Retina (tissue), 1 donor: ENCODE data around the gene CUBN.
A peak's percentile ranks its signal among the peaks of the same experiment; 100 is the strongest.

Experiments used
- DNase-seq: peaks from one replicate; pipeline ENCODE4 v3.0.0-alpha.2; 2016

The CUBN gene

DNA sequence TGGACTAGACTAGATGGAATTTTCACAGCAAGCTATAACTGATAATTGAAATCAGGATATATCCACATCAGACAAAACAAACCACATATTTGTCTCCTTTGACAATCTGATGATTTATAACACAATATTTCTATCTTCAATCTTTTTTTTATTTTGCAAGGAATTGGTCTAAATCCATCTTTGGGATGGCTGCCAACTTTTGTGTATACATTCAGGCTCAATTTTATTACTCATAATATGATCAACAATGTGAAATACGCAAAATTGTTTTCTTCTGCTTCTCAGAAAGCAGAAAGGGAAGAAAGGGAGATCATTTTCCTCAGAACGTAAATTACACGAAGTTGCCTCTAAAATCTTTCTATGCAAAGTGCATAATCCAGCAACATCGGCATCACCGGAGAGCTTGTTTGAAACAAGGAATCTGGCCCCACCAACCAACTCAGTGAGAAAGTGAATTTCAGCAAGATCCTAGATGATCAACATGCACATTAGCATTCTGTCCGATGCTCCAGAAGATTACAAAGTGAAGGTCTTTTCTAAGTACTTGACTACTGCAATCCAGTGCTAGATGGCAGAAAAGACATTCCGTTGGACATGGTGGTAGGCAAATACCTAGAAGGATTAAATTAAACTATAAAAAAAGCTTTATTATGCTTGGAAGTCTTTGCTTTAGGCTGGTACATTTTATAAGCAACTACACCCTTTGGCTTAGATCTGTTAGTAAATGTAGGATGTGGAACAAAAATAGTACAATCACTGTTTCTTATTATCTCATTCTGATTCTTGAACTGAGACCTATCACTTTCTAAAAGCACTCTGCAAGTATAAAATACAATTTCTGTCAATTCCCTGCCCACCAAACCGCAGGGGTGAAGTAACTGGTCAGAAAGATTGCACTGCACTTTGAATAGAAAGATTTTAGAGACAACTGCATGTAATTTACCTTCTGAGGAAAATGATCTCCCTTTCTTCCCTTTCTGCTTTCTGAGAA lies 186.0 kb downstream of the CUBN start:
- no peak for DNase-seq

DNA sequence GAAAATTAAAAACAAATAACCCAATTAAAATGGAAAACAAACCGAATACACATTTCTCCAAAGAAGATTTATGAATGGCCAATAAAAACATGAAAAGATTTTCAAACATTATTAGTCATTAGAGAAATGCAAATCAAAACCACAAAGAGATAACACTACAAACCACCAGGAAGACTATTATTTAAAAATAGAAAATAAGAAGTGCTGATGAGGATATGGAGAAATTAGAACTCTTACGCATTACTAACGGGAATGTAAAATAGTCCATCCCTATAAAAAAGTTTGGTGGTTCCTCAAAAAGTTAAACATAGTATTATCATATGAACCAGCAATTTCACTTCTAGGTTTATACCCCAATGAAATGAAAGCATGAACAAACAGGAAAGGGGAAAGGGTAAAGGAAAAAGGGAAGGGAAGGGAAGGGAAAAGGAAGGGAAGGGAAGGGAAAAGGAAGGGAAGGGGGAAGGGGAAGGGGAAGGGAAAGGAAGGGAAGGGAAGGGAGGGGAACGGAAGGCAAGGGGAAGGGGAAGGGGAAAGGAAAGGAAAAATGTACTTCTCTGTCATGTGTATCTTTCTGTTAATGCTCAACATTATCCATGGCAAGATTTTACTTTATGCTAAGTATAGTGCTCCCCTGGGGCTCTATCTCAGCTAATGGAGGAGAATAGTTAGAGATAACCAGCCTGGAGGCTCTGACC lies 187.1 kb downstream of the CUBN start:
- DNase-seq = no peak

DNA sequence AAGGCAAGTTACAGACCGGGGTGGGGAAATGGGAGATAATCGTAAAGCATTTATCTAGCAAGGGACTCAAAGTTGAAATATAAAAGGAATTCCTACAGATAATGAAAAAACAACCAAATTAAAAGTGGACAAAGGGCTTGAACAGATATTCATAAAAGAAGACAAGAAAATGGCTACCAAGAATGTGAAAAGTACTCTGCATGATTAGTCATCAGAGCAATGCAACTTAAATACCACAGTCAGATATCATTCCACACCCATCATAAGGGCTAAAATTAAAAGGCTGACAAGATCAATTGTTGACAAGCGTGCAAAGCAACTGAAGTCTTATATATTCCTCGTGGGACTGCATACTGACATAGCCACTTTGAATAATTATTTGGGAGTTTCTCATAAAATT lies 187.7 kb downstream of the CUBN start:
- no peak for DNase-seq

DNA sequence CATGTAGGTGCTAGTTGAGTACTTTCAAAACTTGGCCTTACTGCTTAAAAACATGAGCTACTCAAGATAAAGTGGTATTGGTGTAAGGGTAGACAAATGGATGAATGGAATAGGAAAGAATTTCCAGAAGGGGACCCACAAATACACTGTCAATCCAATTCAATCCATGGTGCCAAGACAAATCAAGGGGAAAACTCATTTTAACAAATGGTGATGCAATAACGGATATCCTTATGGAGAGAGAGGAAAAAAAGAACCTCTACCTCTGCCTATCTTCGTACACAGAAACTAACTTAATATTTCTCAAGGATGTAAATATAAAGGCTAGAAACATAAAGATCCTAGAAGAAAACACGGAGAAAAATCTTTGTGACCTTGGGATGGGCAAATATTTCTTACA lies 188.5 kb downstream of the CUBN start:
- no peak for DNase-seq

DNA sequence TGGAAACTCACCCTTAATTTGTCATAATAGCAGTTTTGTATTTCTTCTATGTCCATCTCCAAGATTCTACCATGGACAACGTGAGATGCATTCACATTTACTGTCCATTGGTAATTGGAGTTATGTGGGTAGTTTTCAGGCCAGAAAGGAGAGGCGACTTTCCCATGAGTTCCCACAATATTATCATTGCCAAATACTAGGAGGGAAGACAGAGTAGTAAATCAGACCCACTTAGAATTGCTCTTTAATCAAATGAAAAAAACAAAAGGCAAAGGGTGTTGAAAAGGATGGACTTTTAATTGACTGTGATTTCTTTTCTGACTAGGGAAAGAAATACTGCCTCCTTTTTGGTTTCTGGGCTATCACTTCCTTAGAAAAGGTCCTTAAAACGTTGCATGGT lies 190.7 kb downstream of the CUBN start:
- no peak for DNase-seq

DNA sequence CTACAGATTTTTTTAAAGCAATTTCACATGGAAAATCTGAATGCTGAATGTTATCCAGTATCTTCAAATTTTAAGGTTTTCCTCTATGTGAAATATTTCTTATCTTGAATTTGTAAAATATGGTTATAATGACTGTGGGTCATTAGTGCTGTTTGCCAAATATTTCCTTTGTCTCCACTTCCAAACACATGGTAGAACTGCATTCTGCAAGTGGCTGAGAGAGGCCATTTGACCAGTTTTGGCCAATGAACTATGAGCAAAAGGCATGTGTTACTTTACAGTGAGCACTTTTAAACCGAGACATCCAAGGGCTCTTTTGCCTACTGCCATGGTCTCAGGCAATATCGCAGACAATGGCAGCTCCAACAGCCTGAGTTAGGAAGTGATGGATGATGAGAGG lies 195.2 kb downstream of the CUBN start:
- no peak for DNase-seq

DNA sequence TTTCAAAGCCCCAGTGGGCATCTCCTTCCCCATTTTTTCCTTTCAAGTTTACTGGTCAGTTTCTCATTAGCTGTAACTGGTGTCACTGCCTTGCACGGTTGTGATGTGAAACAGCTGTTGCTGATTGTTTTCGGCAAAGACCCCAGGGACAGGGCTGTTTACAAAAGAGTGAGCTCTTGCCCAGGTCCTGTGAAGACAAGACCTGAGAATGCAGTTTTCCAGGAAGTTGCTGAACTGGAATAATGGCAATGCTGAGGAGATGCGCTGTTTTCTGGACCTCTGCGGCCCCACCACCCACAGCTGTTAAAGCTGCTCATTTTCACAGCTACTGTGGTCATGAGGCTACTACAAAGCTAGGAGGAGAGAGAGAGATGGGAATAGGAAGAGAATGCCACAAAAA lies 195.8 kb downstream of the CUBN start:
- peak; percentile 32 for DNase-seq

DNA sequence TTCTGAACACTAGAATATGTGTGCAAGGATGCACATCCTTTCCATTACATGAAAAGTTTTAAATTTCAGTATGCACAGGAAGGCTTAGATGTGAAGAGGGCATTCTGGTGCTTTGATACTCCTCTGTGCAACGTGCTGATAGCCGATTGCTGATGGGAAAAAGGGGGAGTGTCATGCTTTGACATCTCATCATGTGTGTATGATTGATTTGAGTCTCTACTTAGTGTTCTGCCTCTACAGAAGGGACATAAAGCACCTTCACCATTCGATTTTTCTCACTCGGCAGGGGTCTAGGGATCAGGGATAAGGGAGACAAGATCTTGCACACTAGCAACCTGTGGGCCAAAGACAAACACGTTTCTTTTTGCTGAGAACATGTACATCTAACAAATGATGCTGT lies 197.7 kb downstream of the CUBN start:
- DNase-seq = no peak

DNA sequence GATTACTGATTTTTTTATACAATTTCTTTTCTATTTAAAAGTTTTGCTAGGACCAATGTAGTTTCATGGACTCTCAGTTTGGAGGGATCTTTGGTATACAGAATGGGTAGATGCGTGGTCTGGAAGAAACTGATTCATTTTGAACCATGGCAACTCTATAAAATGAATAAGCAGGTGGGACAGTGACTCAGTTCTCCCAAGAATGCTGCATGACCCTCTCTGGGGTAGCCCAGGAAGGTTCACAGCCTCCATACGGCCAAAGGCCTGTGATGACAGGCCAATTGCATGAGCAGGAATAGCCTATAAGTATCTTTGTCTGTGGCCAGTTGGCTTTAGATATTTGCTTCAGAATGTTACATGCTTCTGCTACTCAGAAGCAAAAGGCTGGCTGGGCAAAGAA lies 199.1 kb downstream of the CUBN start:
- no peak for DNase-seq

DNA sequence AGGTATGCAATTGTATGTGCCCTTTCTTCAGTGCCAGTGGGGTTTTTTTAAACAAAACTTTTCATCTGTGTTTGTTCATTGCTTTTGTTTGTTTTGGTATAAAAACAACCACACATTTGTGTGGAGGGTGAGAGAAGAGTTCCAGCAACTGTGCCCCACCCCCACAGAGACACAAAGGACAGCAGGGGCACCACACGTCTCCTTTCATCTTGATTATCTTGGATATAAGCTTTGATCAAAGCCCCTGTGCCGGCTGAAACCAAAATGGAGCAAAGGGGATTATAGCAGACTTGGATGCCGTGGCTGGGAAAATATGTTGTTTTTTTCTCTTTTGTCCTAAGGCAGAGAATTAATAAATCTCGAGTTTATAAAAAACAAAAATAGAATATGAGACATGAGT lies 200.5 kb downstream of the CUBN start:
- DNase-seq = no peak

DNA sequence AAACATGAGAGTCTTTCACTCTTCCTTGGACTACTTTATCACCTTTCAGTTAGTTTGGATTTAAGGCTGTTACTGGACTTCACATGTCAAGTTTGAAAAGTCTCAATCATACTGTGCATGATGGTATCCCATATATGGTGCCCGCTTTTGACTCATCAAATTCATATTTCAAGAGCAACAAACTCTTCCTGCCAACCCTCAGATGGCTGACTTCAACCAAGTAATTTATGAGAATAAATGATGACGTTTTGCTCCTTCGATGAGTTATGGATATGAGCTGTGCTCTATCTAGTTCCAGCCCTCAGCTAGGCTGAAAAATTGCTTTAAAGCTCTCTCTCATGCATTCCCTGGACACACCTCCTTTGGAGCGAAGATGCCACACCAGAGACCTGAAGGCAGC lies 202.1 kb downstream of the CUBN start:
- no peak for DNase-seq

DNA sequence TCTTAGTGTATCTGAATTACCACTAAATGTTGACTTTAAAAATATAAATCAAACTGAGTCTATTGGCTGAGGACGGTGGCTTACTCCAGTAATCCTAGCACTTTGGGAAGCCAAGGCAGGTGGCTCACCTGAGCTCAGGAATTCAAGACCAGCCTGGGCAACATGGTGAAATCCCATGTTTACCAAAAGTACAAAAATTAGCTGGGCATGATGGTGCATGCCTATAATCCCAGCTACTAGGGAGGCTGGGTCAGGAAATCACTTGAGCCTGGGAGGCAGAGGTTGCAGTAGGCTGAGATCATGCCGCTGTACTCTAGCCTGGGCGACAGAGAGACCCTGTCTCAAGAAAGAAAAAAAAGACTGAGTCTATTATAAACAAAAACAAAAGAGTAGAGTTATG lies 205.9 kb downstream of the CUBN start:
- no peak for DNase-seq

DNA sequence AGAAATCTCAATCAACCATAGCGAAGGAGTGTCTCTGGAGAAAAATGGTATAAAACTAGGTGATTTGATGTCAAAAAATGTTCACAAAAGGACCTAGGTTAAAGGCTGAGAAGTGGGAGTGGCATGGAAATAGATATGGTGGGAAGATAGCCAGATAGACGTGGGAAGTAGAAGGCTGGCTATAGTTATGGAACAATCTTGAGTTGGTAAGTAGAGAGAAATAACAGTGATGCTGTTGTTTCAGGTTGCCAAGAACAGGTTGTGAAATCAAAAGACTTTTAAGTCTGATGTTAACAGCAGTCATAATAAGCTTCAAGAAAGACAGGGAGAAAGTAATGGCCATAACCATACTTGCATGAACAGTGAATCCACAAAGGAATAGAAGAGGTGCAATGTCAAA lies 206.3 kb downstream of the CUBN start:
- DNase-seq = no peak

DNA sequence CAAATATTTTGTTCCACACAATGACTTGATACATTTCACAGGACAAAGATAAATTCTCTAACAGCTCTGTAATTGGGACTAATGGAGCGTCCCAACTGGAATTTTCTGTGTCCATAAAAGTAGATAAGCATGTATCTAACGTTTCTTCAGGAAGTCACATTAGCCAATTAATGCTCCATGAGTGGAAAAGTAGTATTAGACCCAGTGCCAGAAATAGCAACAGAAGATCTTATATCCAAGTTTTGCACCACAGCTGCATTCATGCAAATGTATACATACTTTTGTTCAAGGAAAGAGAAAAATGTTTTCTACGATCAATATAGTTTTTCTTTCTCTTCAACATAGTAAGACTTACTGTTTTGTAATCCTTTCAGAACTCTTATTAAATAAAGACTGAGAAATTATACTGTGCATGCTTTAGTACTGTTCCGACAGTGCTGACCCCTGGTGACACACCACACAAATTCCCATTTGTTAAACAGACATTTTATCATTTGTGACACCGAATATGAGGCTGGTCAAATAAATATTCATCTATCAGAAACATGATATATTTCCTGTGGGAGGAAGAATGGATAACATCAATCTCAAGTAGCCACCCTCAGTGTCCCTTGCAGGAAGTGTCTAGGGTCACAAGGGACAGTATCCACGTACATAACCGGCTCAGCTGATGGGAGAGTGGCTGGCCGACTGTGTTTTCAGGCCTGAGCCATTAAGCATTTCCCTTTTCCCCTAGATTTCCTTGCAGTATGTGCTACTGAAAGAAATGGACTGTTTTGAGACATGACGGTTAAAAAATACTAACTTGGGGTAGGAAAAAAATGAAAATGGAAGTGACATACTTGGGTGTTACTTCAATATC lies 210.3 kb downstream of the CUBN start:
- no peak for DNase-seq

DNA sequence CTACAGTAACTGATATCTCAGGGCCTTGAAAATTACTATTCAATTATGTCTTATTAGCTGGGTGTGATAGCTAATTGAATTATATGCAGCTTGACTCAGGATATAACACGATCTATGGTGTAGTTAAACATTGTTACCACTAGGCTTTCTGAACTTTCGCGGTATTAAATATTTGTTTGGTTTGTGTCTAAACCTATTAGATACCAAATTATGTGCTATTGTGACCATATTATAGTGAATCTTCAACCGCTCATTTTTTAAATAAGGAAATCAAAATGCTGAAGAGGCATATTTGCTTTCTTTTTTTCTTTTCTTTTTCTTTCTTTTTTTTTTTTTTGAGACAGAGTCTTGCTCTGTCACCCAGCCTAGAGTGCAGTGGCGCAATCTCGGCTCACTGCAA lies 213.1 kb downstream of the CUBN start:
- DNase-seq = no peak

DNA sequence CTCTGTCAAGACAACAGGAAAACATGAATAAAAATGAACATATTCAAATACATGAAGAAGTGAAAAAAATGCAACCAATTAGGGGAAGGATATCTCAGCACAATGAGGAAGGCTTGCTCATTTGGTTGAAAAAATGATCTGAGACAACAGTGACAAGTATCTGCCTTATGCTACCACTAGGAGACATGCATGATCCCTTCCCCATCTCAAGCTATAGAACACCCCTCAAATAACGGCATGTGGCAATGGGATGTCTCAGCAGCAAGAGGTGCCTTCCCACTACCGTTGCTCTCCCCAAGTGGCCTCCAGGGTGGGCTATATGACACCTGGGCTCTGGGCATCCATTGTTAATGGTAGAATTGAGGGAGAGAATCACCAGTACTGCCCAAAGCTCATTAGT lies 214.3 kb downstream of the CUBN start:
- DNase-seq = no peak

DNA sequence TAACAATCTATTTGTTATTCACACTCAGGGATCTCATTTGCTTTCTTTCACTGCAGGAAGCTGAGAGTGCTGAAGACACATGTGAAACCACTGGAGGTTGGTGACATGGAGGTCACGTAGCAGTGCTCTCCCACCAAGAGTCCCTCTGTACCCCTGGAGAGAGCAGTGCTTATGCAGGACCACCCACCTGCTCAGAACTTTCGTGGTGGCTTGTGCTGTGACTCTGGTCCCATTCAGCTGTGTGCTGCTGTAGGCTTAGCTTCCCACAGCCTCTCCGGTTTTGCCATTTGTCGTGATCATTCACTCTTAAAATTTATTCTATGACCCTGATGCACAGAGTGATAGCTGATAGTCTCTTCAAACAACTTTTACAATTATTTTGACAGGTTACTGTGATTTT lies 216.3 kb downstream of the CUBN start:
- peak; percentile 55 for DNase-seq

DNA sequence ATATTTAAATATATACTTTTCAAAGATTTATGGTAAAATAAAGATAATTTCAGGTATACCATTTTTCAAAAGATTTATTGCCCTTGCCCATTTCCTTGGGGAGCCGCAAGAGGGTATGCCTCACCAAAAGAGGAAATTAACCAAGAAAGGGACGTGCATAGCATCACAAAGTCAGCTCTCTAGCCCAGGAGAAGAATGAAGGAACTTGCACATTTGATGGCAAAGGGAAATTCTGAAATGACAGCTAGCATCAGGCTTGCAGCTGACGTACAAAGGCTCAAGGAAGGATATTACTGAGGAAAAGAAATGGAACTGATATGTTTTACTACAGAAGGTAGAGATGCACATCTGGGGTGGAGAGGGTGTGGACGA lies 218.8 kb downstream of the CUBN start:
- DNase-seq = no peak

DNA sequence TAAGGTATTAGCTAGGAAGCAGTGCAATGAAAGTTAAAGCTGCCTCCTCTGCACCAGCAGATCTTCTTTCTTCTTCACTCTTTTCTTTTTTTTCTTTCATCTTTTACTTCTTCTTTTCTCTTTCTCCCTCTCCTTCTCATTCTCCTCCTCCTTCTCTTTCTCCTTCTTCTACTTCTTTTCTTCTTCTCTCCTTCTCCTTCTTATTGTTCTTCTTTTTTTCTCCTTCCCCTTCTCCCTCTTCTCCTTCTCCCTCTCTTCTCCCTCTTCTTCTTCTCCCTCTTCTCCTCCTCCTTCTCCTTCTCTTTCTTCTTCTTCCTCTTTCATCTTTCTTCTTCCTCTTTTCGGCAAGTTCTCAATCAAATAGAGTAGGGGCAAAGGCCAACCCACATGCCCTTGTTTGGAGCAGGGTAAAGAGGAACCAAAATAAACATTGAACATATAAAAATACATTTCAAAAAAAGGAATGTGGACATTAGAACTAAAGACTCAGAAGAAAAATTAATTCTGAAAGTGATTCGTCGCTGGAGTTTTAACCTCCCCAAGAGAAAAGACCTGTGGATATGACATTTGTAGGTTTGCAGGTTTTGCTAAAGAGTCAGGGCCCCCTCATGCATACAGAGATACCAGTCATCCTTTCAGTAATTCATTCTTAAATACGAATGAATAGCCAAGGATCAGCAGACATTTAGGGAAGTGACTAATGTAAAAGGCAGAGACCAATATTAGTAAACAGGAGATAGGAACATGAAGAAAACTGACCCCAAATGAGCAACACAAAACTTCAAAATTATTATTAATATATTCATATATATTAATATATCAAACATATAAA lies 219.4 kb downstream of the CUBN start:
- DNase-seq = no peak

DNA sequence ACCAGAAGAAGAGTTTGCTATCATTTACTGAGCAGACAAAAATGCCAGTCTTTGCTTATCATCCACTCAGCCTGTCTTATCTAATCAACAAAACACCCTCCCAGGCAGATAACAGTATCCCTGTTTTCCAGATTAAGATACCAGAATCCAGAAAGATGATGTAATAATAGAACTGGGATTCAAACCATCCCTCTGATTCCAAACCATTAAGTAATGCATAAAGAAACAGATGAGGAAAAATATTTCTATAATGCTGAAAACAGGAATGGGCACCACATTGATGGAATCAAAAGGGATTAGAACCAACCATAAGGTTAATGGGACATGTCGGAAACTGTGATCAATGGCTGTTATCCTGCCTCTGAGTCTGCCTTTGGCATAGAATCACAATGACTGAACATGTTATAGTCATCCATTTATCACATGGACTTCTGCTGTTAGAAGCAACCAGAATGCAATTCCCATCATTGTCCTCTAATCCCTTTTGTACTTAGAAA lies 220.3 kb downstream of the CUBN start:
- DNase-seq = no peak

DNA sequence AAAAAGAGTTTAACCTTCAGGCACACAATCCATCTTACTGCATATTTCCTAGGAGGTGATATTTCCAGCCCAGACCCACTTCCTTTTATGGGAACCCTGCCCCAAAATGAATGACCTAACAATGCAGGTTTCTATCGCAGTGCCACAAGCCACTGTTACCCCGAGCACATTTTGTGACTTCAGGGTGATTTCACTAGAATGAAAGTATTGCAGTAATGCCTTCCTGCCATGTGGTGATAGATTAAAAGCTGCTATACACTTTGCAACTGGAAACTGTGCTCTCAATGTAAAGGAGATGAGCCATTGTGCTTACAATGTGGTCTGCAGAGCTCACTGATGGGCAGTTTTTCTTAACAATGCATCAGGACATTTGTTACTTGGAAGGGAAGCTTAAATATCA lies 221.9 kb downstream of the CUBN start:
- DNase-seq = no peak

DNA sequence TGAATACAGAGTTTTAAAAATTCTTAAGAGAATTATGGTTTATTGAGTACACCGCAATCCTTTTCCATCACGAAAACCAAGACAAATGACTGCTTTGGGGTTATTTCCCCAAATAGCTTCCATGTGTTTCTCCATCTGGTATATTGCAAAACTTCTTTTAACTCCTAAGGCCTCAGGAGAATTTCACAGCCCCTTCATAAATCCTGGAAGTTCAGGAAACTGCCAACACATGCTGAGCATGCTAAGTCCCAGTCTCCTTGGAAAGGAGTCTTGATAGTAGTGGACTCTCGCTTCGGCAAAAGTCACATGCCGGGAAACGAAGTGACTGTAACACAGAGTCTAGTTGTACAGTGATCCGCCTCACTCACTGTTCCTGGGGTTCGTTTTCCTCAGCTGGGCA lies 224.3 kb downstream of the CUBN start:
- no peak for DNase-seq
